ENCODE results near the gene MAPK1. TPM values are rescaled to one million over a fixed set of nuclear protein-coding genes. Genes with fewer than 3 reads are reported as not detected.
A peak's percentile ranks its signal among the peaks of the same experiment; 100 is the strongest.

MAPK1 gene
- total and polyA plus RNA-seq, 11 donors = 8.0 to 140 (median 105) TPM

GRCh38 chr22:21779444-21779843 is 88.0 kb downstream of the MAPK1 start:
- H3K9me3 ChIP-seq = no peaks in the 10 kb centered on the region
- DNase-seq (no peak), ATAC-seq (no peak)
- intact Hi-C loops (cut with DNase I) = loop anchor here in 5 of 10 donors (5.0 to 10.0 kb wide), 3 partner anchors 85 to 155 kb away; partner anchors contain the start of gene MAPK1 (in 2 of the 5)
- H3K4me1 ChIP-seq = peaks cover 0 to 7% (median 1%) of the 10 kb centered on the region in 12 donors
- no peaks in the 10 kb centered on the region for H3K27me3 ChIP-seq
- no peak overlapping the region for H3K4me3 ChIP-seq
- 92 to 96% (median 96%) methylated on average over 2 of the region's 2 CpGs for WGBS, 4 donors
- H3K27ac ChIP-seq = no peak overlapping the region
- peaks cover 0 to 58% (median 54%) of the 10 kb centered on the region in 9 donors for H3K36me3 ChIP-seq
- TF ChIP-seq CTCF (IDR thresholded peaks at IDR 0.05) = no peak
- no peak for TF ChIP-seq POLR2A (IDR thresholded peaks at IDR 0.05)

- no peak overlapping the region for H3K4me3 ChIP-seq
- ATAC-seq (peak in 1 of 4 donors; percentile 33), DNase-seq (no peak)
- 88 to 95% (median 91%) methylated on average over 4 of the region's 4 CpGs for WGBS, 4 donors
- intact Hi-C loops (cut with DNase I) = loop anchor here in 5 of 10 donors (5.0 to 10.0 kb wide), 3 partner anchors 86 to 156 kb away; partner anchors contain the start of gene MAPK1 (in 2 of the 5)
- H3K9me3 ChIP-seq = no peaks in the 10 kb centered on the region
- H3K36me3 ChIP-seq = peaks cover 0 to 55% (median 48%) of the 10 kb centered on the region in 9 donors
- H3K27ac ChIP-seq = no peak overlapping the region
- H3K4me1 ChIP-seq = peaks cover 0 to 7% (median 2%) of the 10 kb centered on the region in 12 donors
- no peak for TF ChIP-seq POLR2A (IDR thresholded peaks at IDR 0.05)
- TF ChIP-seq CTCF (IDR thresholded peaks at IDR 0.05) = no peak
- H3K27me3 ChIP-seq = no peaks in the 10 kb centered on the region
Measured at GRCh38 chr22:21778705-21779363, 88.6 kb downstream of the MAPK1 start.

GRCh38 chr22:21771631-21771976 is 95.8 kb downstream of the MAPK1 start:
- 90 to 94% (median 92%) methylated on average over 4 of the region's 4 CpGs for WGBS, 4 donors
- Histone ChIP-seq H3K9me3 (no peaks in the 10 kb centered on the region), H3K4me1 (peaks cover 0 to 17% (median 4%) of the 10 kb centered on the region in 12 donors), H3K27ac (no peak overlapping the region), H3K36me3 (peaks cover 0 to 76% (median 66%) of the 10 kb centered on the region in 9 donors), H3K4me3 (no peak overlapping the region), H3K27me3 (no peaks in the 10 kb centered on the region)
- intact Hi-C loops (cut with DNase I) = loop anchor here in 5 of 10 donors (5.0 to 10.0 kb wide), 3 partner anchors 93 to 166 kb away; partner anchors contain the start of gene MAPK1 (in 1 of the 5)
- DNase-seq = no peak
- no peak for ATAC-seq
- TF ChIP-seq CTCF (IDR thresholded peaks at IDR 0.05) (no peak), POLR2A (IDR thresholded peaks at IDR 0.05) (no peak)

- Histone ChIP-seq H3K36me3 (peaks cover 3 to 97% (median 94%) of the 10 kb centered on the region in 9 donors), H3K4me1 (peaks cover 0 to 43% (median 0%) of the 10 kb centered on the region in 12 donors)
- WGBS, 4 donors = 62 to 100% (median 99%) methylated on average over 1 of the region's 1 CpG
Measured at GRCh38 chr22:21768435-21768834, 99.0 kb downstream of the MAPK1 start.

More at GRCh38 chr22:21768435-21768834, 99.0 kb downstream of the MAPK1 start:
- Histone ChIP-seq H3K4me3 (no peak overlapping the region), H3K27me3 (no peaks in the 10 kb centered on the region), H3K9me3 (no peaks in the 10 kb centered on the region), H3K27ac (no peak overlapping the region)
- intact Hi-C loops (cut with DNase I) = no loop called here
- ATAC-seq (no peak), DNase-seq (no peak)
- TF ChIP-seq CTCF (IDR thresholded peaks at IDR 0.05) (no peak), POLR2A (IDR thresholded peaks at IDR 0.05) (no peak)

Data from heart left ventricle (tissue), 16 donors.